GM12892 (cell line): ENCODE data around the gene TIGD6.

Source experiments
- POLR2A ChIP-seq: IDR thresholded peaks from 2 replicates; pipeline ENCODE4 v1.6.1; 2011; ENCODE audit warnings: low read depth, low read length, control low read depth
- POLR2AphosphoS5 ChIP-seq: IDR thresholded peaks from 2 replicates; pipeline ENCODE4 v1.6.1; 2011; ENCODE audit warnings: low read depth, low read length, control low read depth
- TAF1 ChIP-seq: IDR thresholded peaks from 2 replicates; pipeline ENCODE4 v1.6.1; 2011; ENCODE audit warnings: low read depth, mild to moderate bottlenecking, control low read depth, low read length, borderline replicate concordance

- TF ChIP-seq POLR2AphosphoS5: no peak
- no peak for TF ChIP-seq POLR2A
- TF ChIP-seq TAF1: no peak
Observed at GRCh38 chr5:149951138-149951749, 49.2 kb downstream of the TIGD6 start.
